ENCODE measurements around the gene NR5A2.

NR5A2 gene

DNA sequence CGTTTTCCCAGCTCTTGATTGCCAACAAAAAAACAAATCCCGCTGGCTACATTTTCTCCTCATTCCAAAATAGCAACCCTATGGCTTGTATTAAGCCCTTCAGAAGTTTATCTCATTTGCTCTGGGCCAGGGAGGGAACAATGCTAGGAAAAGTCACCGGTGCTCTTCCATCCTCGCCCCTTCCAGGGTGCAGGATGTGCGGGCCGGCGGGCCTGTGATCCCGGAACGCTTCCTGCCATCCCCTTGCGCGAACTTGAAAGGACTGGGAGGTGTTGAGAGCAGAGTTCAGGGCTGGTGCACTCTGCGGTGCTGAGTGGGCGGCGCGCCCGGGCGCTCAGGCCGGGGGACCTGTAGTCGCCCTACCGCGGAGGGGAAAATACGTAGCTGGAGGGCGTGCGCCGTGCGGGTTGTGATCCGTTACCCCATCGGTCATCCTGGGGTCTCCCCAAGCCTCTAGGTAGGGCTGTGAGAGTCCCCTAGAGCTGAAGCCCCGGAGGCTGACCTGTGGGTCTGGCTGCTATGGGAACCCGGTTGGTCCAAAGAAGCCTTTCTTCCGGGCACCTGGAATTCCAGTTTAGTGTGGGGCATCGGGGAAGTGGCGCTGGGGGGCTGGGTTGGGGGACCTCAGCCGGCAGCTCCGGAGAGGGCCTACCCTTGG is 13.1 kb downstream of the NR5A2 start:
- Histone ChIP-seq H3K27me3 (ENCODE audit: control insufficient read depth in 1 of 2, insufficient read depth in 2 of 2, low read length in 2 of 2) (peaks cover 34 to 68% of the 10 kb centered on the region in 2 donors), H3K9ac (ENCODE audit: low read depth in 1 of 2, low read length in 2 of 2) (peak overlapping the region; percentile 75 to 85), H3K9me3 (ENCODE audit: control insufficient read depth in 1 of 2, low read length in 2 of 2) (no peaks in the 10 kb centered on the region), H3K27ac (ENCODE audit: low read depth, low read length) (peak overlapping the region; percentile 63), H3K4me3 (ENCODE audit: low read depth in 1 of 2, low read length in 2 of 2) (peak overlapping the region; percentile 69 to 72), H3K4me1 (ENCODE audit: control insufficient read depth in 1 of 2, insufficient read depth in 2 of 2, low read length in 2 of 2) (peaks cover 17 to 27% of the 10 kb centered on the region in 2 donors), H3K36me3 (ENCODE audit: control insufficient read depth in 1 of 2, insufficient read depth in 2 of 2, low read length in 2 of 2) (no peaks in the 10 kb centered on the region)

DNA sequence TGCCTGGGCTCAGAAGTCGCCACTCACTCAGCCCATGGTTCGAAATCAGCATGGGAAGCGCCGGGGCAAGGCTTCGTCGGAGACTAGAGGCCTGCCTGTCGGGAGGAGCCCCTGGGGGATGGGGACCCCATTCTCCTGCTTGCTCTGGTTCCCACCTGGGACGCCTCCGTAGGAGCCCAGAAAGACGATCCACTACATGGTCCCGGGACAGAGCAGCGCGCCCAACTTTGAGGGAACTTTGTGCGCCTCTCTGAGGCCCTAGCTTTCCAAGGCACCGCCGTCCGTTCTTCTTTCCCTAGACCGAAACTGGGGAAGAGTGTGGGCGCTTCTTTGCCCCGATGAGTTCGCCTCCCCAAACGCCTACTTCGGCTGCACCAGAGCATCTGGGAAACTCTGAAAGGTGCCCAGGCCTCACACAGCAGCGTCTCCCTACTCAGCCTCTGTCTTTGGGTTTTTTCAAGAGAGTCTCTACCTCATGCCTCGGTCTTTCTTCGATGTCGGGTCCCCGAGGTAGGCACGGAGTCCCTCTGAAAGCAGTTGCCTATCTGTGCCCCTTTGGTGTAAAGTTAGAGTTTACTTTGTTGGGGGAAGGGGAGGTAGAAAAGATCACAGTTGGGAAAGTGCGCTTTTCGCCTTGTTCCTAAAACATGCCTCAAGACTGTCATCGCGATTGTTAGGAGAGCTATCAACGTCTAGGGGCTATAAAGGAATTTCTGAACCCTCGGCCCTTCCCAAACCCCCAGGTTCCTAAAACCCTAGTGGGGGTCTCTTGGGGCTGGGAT is 14.0 kb downstream of the NR5A2 start:
- Histone ChIP-seq H3K4me3 (ENCODE audit: low read depth in 1 of 2, low read length in 2 of 2) (peak overlapping the region; percentile 69 to 72), H3K4me1 (ENCODE audit: control insufficient read depth in 1 of 2, insufficient read depth in 2 of 2, low read length in 2 of 2) (peaks cover 8 to 18% of the 10 kb centered on the region in 2 donors), H3K9me3 (ENCODE audit: control insufficient read depth in 1 of 2, low read length in 2 of 2) (no peaks in the 10 kb centered on the region), H3K27me3 (ENCODE audit: control insufficient read depth in 1 of 2, insufficient read depth in 2 of 2, low read length in 2 of 2) (peaks cover 25 to 58% of the 10 kb centered on the region in 2 donors), H3K36me3 (ENCODE audit: control insufficient read depth in 1 of 2, insufficient read depth in 2 of 2, low read length in 2 of 2) (no peaks in the 10 kb centered on the region), H3K9ac (ENCODE audit: low read depth in 1 of 2, low read length in 2 of 2) (peak overlapping the region; percentile 75 to 85), H3K27ac (ENCODE audit: low read depth, low read length) (peak overlapping the region; percentile 69)

DNA sequence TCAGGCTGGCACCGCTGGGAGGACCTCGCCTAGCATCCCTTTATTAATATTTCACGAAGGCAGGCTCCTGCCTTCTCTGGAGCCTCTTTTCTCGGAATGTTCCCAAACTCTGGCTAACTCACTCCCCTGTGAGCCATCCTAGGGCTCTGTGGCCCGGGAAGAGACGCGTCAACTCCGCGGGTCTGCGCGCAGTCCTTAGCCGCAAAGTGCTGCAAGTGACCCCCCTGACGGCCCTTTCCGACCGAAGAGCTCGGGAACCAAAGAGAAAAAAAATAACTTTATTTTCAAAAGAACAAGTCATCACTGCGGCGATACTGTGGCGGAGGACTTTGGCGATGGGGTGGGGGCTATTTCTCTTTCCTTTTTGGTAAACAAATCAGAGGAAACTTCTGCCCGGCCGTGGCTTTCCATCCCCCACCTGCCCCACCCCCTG is 14.6 kb downstream of the NR5A2 start:
- Histone ChIP-seq H3K4me1 (ENCODE audit: control insufficient read depth in 1 of 2, insufficient read depth in 2 of 2, low read length in 2 of 2) (peaks cover 2 to 13% of the 10 kb centered on the region in 2 donors), H3K9me3 (ENCODE audit: control insufficient read depth in 1 of 2, low read length in 2 of 2) (no peaks in the 10 kb centered on the region), H3K27ac (ENCODE audit: low read depth, low read length) (no peak overlapping the region), H3K9ac (ENCODE audit: low read depth in 1 of 2, low read length in 2 of 2) (peak overlapping the region; percentile 75 to 85), H3K27me3 (ENCODE audit: control insufficient read depth in 1 of 2, insufficient read depth in 2 of 2, low read length in 2 of 2) (peaks cover 21 to 53% of the 10 kb centered on the region in 2 donors), H3K36me3 (ENCODE audit: control insufficient read depth in 1 of 2, insufficient read depth in 2 of 2, low read length in 2 of 2) (peaks cover 0 to 2% of the 10 kb centered on the region in 2 donors), H3K4me3 (ENCODE audit: low read depth in 1 of 2, low read length in 2 of 2) (peak overlapping the region; percentile 69 to 72)

DNA sequence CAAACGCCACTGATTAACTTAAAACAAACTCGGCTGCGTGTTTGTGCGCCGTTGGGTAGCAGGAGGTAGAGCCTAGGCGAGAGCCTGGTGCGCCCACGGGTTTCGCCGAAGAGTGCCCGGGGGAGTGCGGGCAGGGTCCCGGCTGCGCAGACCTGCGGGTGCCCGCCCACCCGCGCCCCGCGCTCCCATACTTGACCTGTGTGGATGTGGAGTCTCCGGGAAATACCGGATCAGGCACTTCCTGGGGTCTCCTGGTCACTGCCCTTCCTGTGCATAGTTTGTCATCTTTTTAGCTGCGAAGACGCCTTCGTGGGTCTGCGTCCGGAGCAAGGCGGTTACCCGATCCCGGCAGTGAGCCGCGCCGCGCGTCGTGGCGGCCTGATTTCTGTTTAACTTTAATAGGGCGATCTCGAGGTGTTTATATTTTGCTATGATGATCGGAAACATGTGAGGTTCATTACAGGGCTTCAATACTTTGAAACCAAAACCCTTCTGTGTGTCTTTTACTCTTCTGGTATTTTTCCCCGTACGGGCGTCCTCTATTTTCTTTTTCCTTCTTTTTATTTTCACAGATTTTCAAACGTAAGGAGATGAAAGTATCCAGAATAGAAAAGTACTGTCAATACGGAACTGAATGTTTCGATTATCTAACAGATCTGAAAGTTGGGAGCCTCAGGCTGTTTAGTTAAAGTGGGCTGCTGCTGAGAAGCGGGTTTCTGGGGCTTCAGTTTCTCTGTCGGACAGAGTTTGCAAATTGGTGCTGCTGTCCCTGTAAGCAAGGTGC is 15.2 kb downstream of the NR5A2 start:
- peaks cover 0 to 4% of the 10 kb centered on the region in 2 donors for H3K36me3 ChIP-seq (ENCODE audit: control insufficient read depth in 1 of 2, insufficient read depth in 2 of 2, low read length in 2 of 2)
- H3K9ac ChIP-seq (ENCODE audit: low read depth in 1 of 2, low read length in 2 of 2) = peak overlapping the region; percentile 75 to 85
- peaks cover 0 to 9% of the 10 kb centered on the region in 2 donors for H3K4me1 ChIP-seq (ENCODE audit: control insufficient read depth in 1 of 2, insufficient read depth in 2 of 2, low read length in 2 of 2)
- no peak overlapping the region for H3K27ac ChIP-seq (ENCODE audit: low read depth, low read length)
- H3K4me3 ChIP-seq (ENCODE audit: low read depth in 1 of 2, low read length in 2 of 2) = peak overlapping the region; percentile 69 to 72
- H3K27me3 ChIP-seq (ENCODE audit: control insufficient read depth in 1 of 2, insufficient read depth in 2 of 2, low read length in 2 of 2) = peaks cover 17 to 51% of the 10 kb centered on the region in 2 donors
- H3K9me3 ChIP-seq (ENCODE audit: control insufficient read depth in 1 of 2, low read length in 2 of 2) = no peaks in the 10 kb centered on the region

DNA sequence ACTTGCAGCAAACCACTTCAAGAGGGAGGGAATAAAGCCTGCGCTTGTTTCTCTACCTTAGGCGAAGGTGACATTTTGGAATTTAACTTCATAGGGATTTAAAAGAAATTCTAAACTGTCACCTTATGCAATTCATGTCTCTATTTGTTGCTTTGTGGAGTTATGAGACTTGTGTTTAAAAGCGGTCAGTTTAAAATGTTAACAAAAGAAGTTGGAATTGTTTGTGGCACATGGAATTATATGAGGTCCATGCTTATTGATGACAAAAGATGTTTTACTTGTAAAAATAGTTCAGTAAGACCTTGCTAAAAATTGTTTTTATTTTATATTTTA is 15.8 kb downstream of the NR5A2 start:
- H3K27me3 ChIP-seq (ENCODE audit: control insufficient read depth in 1 of 2, insufficient read depth in 2 of 2, low read length in 2 of 2) = peaks cover 16 to 47% of the 10 kb centered on the region in 2 donors
- H3K9ac ChIP-seq (ENCODE audit: low read depth in 1 of 2, low read length in 2 of 2) = peak overlapping the region; percentile 75 to 85
- H3K9me3 ChIP-seq (ENCODE audit: control insufficient read depth in 1 of 2, low read length in 2 of 2) = no peaks in the 10 kb centered on the region
- H3K4me1 ChIP-seq (ENCODE audit: control insufficient read depth in 1 of 2, insufficient read depth in 2 of 2, low read length in 2 of 2) = peaks cover 2 to 9% of the 10 kb centered on the region in 2 donors
- H3K36me3 ChIP-seq (ENCODE audit: control insufficient read depth in 1 of 2, insufficient read depth in 2 of 2, low read length in 2 of 2) = peaks cover 2 to 10% of the 10 kb centered on the region in 2 donors
- H3K27ac ChIP-seq (ENCODE audit: low read depth, low read length) = no peak overlapping the region
- peak overlapping the region; percentile 69 to 72 for H3K4me3 ChIP-seq (ENCODE audit: low read depth in 1 of 2, low read length in 2 of 2)

DNA sequence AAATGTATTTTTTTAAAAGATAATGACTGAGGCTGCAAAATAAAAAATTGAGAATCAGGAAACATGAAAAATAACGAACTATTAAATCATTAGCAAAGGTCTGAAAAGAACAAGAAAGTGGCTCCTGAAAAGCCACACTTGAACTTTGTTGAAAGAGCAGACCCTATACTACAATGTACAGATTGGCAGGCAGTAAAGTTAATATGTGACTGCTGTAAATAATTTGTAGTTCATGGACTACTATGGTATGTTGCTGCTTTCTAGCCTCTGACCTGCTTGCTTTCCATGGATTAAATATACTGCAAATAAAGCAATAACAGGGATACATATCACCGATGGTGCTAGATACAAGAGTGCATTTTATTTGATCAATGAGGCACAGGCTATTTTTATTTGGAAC is 18.6 kb downstream of the NR5A2 start:
- peaks cover 10 to 24% of the 10 kb centered on the region in 2 donors for H3K27me3 ChIP-seq (ENCODE audit: control insufficient read depth in 1 of 2, insufficient read depth in 2 of 2, low read length in 2 of 2)
- H3K36me3 ChIP-seq (ENCODE audit: control insufficient read depth in 1 of 2, insufficient read depth in 2 of 2, low read length in 2 of 2) = peaks cover 6 to 15% of the 10 kb centered on the region in 2 donors
- no peaks in the 10 kb centered on the region for H3K9me3 ChIP-seq (ENCODE audit: control insufficient read depth in 1 of 2, low read length in 2 of 2)
- H3K4me3 ChIP-seq (ENCODE audit: low read depth in 1 of 2, low read length in 2 of 2) = no peak overlapping the region
- H3K9ac ChIP-seq (ENCODE audit: low read depth in 1 of 2, low read length in 2 of 2) = no peak overlapping the region
- H3K27ac ChIP-seq (ENCODE audit: low read depth, low read length) = no peak overlapping the region
- H3K4me1 ChIP-seq (ENCODE audit: control insufficient read depth in 1 of 2, insufficient read depth in 2 of 2, low read length in 2 of 2) = peaks cover 5 to 12% of the 10 kb centered on the region in 2 donors

DNA sequence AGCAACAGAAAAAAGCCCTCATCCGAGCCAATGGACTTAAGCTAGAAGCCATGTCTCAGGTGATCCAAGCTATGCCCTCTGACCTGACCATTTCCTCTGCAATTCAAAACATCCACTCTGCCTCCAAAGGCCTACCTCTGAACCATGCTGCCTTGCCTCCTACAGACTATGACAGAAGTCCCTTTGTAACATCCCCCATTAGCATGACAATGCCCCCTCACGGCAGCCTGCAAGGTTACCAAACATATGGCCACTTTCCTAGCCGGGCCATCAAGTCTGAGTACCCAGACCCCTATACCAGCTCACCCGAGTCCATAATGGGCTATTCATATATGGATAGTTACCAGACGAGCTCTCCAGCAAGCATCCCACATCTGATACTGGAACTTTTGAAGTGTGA is 20.7 kb downstream of the NR5A2 start:
- Histone ChIP-seq H3K27ac (ENCODE audit: low read depth, low read length) (no peak overlapping the region), H3K9me3 (ENCODE audit: control insufficient read depth in 1 of 2, low read length in 2 of 2) (no peaks in the 10 kb centered on the region), H3K4me1 (ENCODE audit: control insufficient read depth in 1 of 2, insufficient read depth in 2 of 2, low read length in 2 of 2) (peaks cover 5 to 8% of the 10 kb centered on the region in 2 donors), H3K36me3 (ENCODE audit: control insufficient read depth in 1 of 2, insufficient read depth in 2 of 2, low read length in 2 of 2) (peaks cover 6 to 19% of the 10 kb centered on the region in 2 donors), H3K9ac (ENCODE audit: low read depth in 1 of 2, low read length in 2 of 2) (no peak overlapping the region), H3K27me3 (ENCODE audit: control insufficient read depth in 1 of 2, insufficient read depth in 2 of 2, low read length in 2 of 2) (peaks cover 5 to 7% of the 10 kb centered on the region in 2 donors), H3K4me3 (ENCODE audit: low read depth in 1 of 2, low read length in 2 of 2) (no peak overlapping the region)

DNA sequence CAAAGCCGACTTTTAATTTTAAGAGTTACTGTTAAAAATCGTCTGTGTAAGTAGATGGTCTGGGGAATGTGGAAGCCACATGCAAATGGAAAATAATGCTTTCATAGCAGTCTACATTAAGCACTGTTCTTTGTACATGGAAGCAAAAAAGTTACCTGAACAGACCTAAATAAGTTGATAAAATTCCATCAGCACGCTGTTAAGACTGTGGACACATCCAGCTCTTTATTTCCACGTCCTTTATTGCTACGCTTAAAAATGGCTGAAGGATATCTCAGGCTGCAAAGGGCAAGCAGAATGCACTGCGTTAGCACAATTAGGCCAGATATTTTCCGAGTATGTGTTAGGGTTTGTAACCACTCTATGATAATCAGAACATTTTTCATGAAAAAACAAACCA is 22.3 kb downstream of the NR5A2 start:
- H3K9me3 ChIP-seq (ENCODE audit: control insufficient read depth in 1 of 2, low read length in 2 of 2) = no peaks in the 10 kb centered on the region
- H3K9ac ChIP-seq (ENCODE audit: low read depth in 1 of 2, low read length in 2 of 2) = no peak overlapping the region
- no peak overlapping the region for H3K27ac ChIP-seq (ENCODE audit: low read depth, low read length)
- H3K4me1 ChIP-seq (ENCODE audit: control insufficient read depth in 1 of 2, insufficient read depth in 2 of 2, low read length in 2 of 2) = peaks cover 5 to 8% of the 10 kb centered on the region in 2 donors
- H3K27me3 ChIP-seq (ENCODE audit: control insufficient read depth in 1 of 2, insufficient read depth in 2 of 2, low read length in 2 of 2) = peaks cover 0 to 5% of the 10 kb centered on the region in 2 donors
- no peak overlapping the region for H3K4me3 ChIP-seq (ENCODE audit: low read depth in 1 of 2, low read length in 2 of 2)
- H3K36me3 ChIP-seq (ENCODE audit: control insufficient read depth in 1 of 2, insufficient read depth in 2 of 2, low read length in 2 of 2) = peaks cover 6 to 24% of the 10 kb centered on the region in 2 donors

DNA sequence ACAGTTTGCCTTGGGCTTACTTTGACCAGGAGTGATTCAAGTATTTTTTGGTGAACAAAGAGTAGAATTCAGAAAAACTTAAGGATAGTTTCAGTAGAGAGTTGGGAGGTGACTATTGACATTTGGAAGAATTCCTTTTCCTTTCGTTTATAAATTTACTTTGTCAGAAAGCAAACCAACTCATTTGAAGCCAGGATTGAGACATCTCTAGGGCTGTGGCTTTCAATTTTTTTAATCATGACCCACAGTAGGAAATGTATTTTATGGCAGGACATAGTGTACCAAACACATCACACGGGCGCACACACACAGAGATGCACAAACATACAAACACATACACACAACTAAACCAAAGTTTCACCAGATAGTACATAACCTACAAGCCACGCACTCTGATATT is 24.1 kb downstream of the NR5A2 start:
- Histone ChIP-seq H3K9ac (ENCODE audit: low read depth in 1 of 2, low read length in 2 of 2) (no peak overlapping the region), H3K4me3 (ENCODE audit: low read depth in 1 of 2, low read length in 2 of 2) (no peak overlapping the region), H3K9me3 (ENCODE audit: control insufficient read depth in 1 of 2, low read length in 2 of 2) (no peaks in the 10 kb centered on the region), H3K4me1 (ENCODE audit: control insufficient read depth in 1 of 2, insufficient read depth in 2 of 2, low read length in 2 of 2) (peaks cover 5 to 8% of the 10 kb centered on the region in 2 donors), H3K36me3 (ENCODE audit: control insufficient read depth in 1 of 2, insufficient read depth in 2 of 2, low read length in 2 of 2) (peaks cover 6 to 31% of the 10 kb centered on the region in 2 donors), H3K27ac (ENCODE audit: low read depth, low read length) (no peak overlapping the region), H3K27me3 (ENCODE audit: control insufficient read depth in 1 of 2, insufficient read depth in 2 of 2, low read length in 2 of 2) (peaks cover 0 to 5% of the 10 kb centered on the region in 2 donors)

All from duodenal mucosa (tissue), 2 donors.